H9 (cell line): ENCODE measurements around the gene PDZD7. TPM values are rescaled to one million over a fixed set of nuclear protein-coding genes. Genes with fewer than 3 reads are reported as not detected.

Source experiments
- DNase-seq: peaks from one replicate; pipeline ENCODE4 v3.0.0-alpha.2; 2017
- H2AFZ ChIP-seq: one replicate; pipeline ENCODE4 v1.6.1; 2013; ENCODE audit warnings: mild to moderate bottlenecking, low read length, control low read depth, moderate library complexity
- H2AK5ac ChIP-seq: 2 replicates; pipeline ENCODE4 v1.6.1; 2013; ENCODE audit warnings: low read length, control low read depth, mixed read lengths; ENCODE audit not compliant: insufficient read length
- H2BK120ac ChIP-seq: one replicate; pipeline ENCODE4 v1.6.1; 2013; ENCODE audit warnings: low read depth, mild to moderate bottlenecking, low read length, control low read depth, inconsistent platforms; ENCODE audit not compliant: poor library complexity, severe bottlenecking
- H2BK12ac ChIP-seq: 2 replicates; pipeline ENCODE4 v1.6.1; 2013; ENCODE audit warnings: low read length, control low read depth, mixed read lengths, low read depth; ENCODE audit not compliant: insufficient read length
- H2BK15ac ChIP-seq: 2 replicates; pipeline ENCODE4 v1.6.1; 2013; ENCODE audit warnings: low read depth, low read length, control low read depth
- H2BK20ac ChIP-seq: one replicate; pipeline ENCODE4 v1.6.1; 2013; ENCODE audit warnings: low read depth, mild to moderate bottlenecking, low read length, control low read depth, inconsistent platforms; ENCODE audit not compliant: poor library complexity, severe bottlenecking
- H2BK5ac ChIP-seq: 2 replicates; pipeline ENCODE4 v1.6.1; 2013; ENCODE audit warnings: low read length, control low read depth, mixed read lengths; ENCODE audit not compliant: insufficient read length
- H3K14ac ChIP-seq: 2 replicates; pipeline ENCODE4 v1.6.1; 2013; ENCODE audit warnings: low read length, control low read depth; ENCODE audit not compliant: insufficient read depth
- H3K18ac ChIP-seq: 2 replicates; pipeline ENCODE4 v1.6.1; 2013; ENCODE audit warnings: low read depth, mild to moderate bottlenecking, mixed read lengths, low read length, control low read depth; ENCODE audit not compliant: insufficient read length
- H3K23ac ChIP-seq: 2 replicates; pipeline ENCODE4 v1.6.1; 2013; ENCODE audit warnings: low read length, control low read depth, mixed read lengths, low read depth; ENCODE audit not compliant: insufficient read length
- H3K23me2 ChIP-seq: 2 replicates; pipeline ENCODE4 v1.6.1; 2013; ENCODE audit warnings: low read depth, mild to moderate bottlenecking, mixed read lengths, low read length, control low read depth; ENCODE audit not compliant: insufficient read length, poor library complexity, severe bottlenecking
- H3K27ac ChIP-seq: 2 replicates; pipeline ENCODE4 v1.5.1; 2013; ENCODE audit warnings: low read length, control low read depth, mixed read lengths, low read depth; ENCODE audit not compliant: insufficient read length
- H3K27me3 ChIP-seq: 2 replicates; pipeline ENCODE4 v1.6.1; 2013; ENCODE audit warnings: low read length, control low read depth, inconsistent platforms; ENCODE audit not compliant: insufficient read depth
- H3K4ac ChIP-seq: 2 replicates; pipeline ENCODE4 v1.6.1; 2013; ENCODE audit warnings: low read depth, mild to moderate bottlenecking, control low read depth, inconsistent platforms, low read length, moderate library complexity
- H3K4me1 ChIP-seq: 2 replicates; pipeline ENCODE4 v1.6.1; 2013; ENCODE audit warnings: low read length, control low read depth, inconsistent platforms; ENCODE audit not compliant: insufficient read depth
- H3K4me2 ChIP-seq: 2 replicates; pipeline ENCODE4 v1.6.1; 2013; ENCODE audit warnings: low read length, control low read depth, mixed read lengths; ENCODE audit not compliant: insufficient read length, insufficient read depth
- H3K56ac ChIP-seq: 2 replicates; pipeline ENCODE4 v1.6.1; 2013; ENCODE audit warnings: low read depth, mild to moderate bottlenecking, mixed read lengths, low read length, control low read depth; ENCODE audit not compliant: insufficient read length
- H3K79me1 ChIP-seq: 2 replicates; pipeline ENCODE4 v1.6.1; 2013; ENCODE audit warnings: low read depth, mild to moderate bottlenecking, moderate library complexity, low read length, control low read depth, inconsistent platforms; ENCODE audit not compliant: insufficient read depth, poor library complexity, severe bottlenecking
- H3K79me2 ChIP-seq: 2 replicates; pipeline ENCODE4 v1.6.1; 2013; ENCODE audit warnings: low read length, control low read depth, inconsistent platforms; ENCODE audit not compliant: insufficient read depth
- H3K9ac ChIP-seq: 2 replicates; pipeline ENCODE4 v1.6.1; 2013; ENCODE audit warnings: low read length, control low read depth, mixed read lengths; ENCODE audit not compliant: insufficient read length; ENCODE audit errors: extremely low read depth
- H3K9me3 ChIP-seq: one replicate; pipeline ENCODE4 v1.6.1; 2013; ENCODE audit warnings: low read depth, low read length, inconsistent platforms; ENCODE audit not compliant: control insufficient read depth
- H3T11ph ChIP-seq: one replicate; pipeline ENCODE4 v1.6.1; 2013; ENCODE audit warnings: mild to moderate bottlenecking, low read length, control low read depth, inconsistent platforms
- H4K20me1 ChIP-seq: one replicate; pipeline ENCODE4 v1.6.1; 2013; ENCODE audit not compliant: control insufficient read depth, insufficient read length, insufficient read depth
- H4K5ac ChIP-seq: 2 replicates; pipeline ENCODE4 v1.6.1; 2013; ENCODE audit warnings: low read depth, mild to moderate bottlenecking, mixed read lengths, low read length, control low read depth; ENCODE audit not compliant: insufficient read length
- H4K8ac ChIP-seq: replicated peaks from 2 replicates; pipeline ENCODE4 v1.6.1; 2013; ENCODE audit warnings: low read length, control low read depth, mixed read lengths, low read depth; ENCODE audit not compliant: insufficient read length
- H4K91ac ChIP-seq: 2 replicates; pipeline ENCODE4 v1.6.1; 2013; ENCODE audit warnings: low read depth, mild to moderate bottlenecking, moderate library complexity, mixed read lengths, low read length, control low read depth; ENCODE audit not compliant: insufficient read length
- H3K27ac Mint-ChIP-seq, 3 experiments: 2 replicates in 2 of 3; 3 replicates in 1 of 3; pipeline ENCODE4 v1.8.0; 2020 to 2021; ENCODE audit warnings: mixed read lengths in 3 of 3, mild to moderate bottlenecking in 1 of 3, moderate library complexity in 1 of 3
- H3K27me3 Mint-ChIP-seq: 2 replicates; pipeline ENCODE4 v1.8.0; 2021; ENCODE audit warnings: low read depth, mild to moderate bottlenecking, moderate library complexity, mixed read lengths
- H3K36me3 Mint-ChIP-seq, 3 experiments: 2 replicates in 2 of 3; 3 replicates in 1 of 3; pipeline ENCODE4 v1.8.0; 2020 to 2021; ENCODE audit warnings: low read depth in 3 of 3, mixed read lengths in 3 of 3; ENCODE audit not compliant: insufficient read depth in 1 of 3
- H3K4me1 Mint-ChIP-seq, 2 experiments: 2 replicates each; pipeline ENCODE4 v1.8.0; 2020; ENCODE audit warnings: mixed read lengths in 2 of 2
- H3K4me3 Mint-ChIP-seq, 2 experiments: 2 replicates in 1 of 2; 3 replicates in 1 of 2; pipeline ENCODE4 v1.8.0; 2020 to 2021; ENCODE audit warnings: mild to moderate bottlenecking in 2 of 2, mixed read lengths in 2 of 2, moderate library complexity in 1 of 2
- H3K9me3 Mint-ChIP-seq, 2 experiments: 2 replicates in 1 of 2; 3 replicates in 1 of 2; pipeline ENCODE4 v1.8.0; 2020; ENCODE audit warnings: mild to moderate bottlenecking in 2 of 2, mixed read lengths in 2 of 2, moderate library complexity in 1 of 2
- WGBS: extraction: QIAGEN DNeasy Blood & Tissue Kit; methylation state at CpG from one replicate; pipeline ENCODE4 v1.1.7; 2013; ENCODE audit warnings: missing lambda C conversion rate, low lambda C conversion rate, mixed read lengths; ENCODE audit not compliant: insufficient read length; ENCODE audit errors: extremely low coverage; 5-methylcytosine and 5-hydroxymethylcytosine counted together
- total RNA-seq: library from RNA; stranded (reverse); gene quantifications from 2 replicates; pipeline ENCODE4 v1.2.1, GENCODE V29; 2021
- TF ChIP-seq, protein P1 (sequence below): fragments of 200-600 bp; sonication (generic); conservative IDR thresholded peaks from 3 replicates; pipeline ENCODE4 v1.8.0; 2021; ENCODE audit warnings: antibody characterized with exemption, mild to moderate bottlenecking

PDZD7 gene
- total RNA-seq, 1 experiment from 2014 or later: 2.0 TPM

- H3K4me3 Mint-ChIP-seq: peak overlapping the region; percentile 96 to 98; a peak in 3 of 5 replicates
- H3K27ac Mint-ChIP-seq: no peak overlapping the region
- Histone ChIP-seq H2BK120ac (no peak overlapping the region), H3T11ph (no peak overlapping the region), H3K79me1 (peaks cover 14% of the 10 kb centered on the region), H3K14ac (no peak overlapping the region), H3K27me3 (no peaks in the 10 kb centered on the region), H3K56ac (no peak overlapping the region), H3K9me3 (no peaks in the 10 kb centered on the region), H3K23me2 (peaks cover 8% of the 10 kb centered on the region), H2BK20ac (no peak overlapping the region), H4K8ac (no peak overlapping the region), H2AFZ (no peak overlapping the region), H4K91ac (no peak overlapping the region), H3K9ac (no peak overlapping the region), H4K5ac (no peak overlapping the region), H3K4ac (no peak overlapping the region), H3K79me2 (peaks cover 15% of the 10 kb centered on the region; the same call in 1 of the 2 replicates), H2BK12ac (no peak overlapping the region), H2BK5ac (no peak overlapping the region), H2BK15ac (no peak overlapping the region), H3K23ac (no peak overlapping the region), H3K4me1 (no peaks in the 10 kb centered on the region; the same call in 1 of the 2 replicates), H3K18ac (no peak overlapping the region), H4K20me1 (no peaks in the 10 kb centered on the region), H3K27ac (no peak overlapping the region), H2AK5ac (no peak overlapping the region), H3K4me2 (no peak overlapping the region)
- H3K9me3 Mint-ChIP-seq: peaks cover 0 to 2% of the 10 kb centered on the region in 2 experiments; a peak in 3 of 5 replicates
- TF ChIP-seq, protein P1, sequence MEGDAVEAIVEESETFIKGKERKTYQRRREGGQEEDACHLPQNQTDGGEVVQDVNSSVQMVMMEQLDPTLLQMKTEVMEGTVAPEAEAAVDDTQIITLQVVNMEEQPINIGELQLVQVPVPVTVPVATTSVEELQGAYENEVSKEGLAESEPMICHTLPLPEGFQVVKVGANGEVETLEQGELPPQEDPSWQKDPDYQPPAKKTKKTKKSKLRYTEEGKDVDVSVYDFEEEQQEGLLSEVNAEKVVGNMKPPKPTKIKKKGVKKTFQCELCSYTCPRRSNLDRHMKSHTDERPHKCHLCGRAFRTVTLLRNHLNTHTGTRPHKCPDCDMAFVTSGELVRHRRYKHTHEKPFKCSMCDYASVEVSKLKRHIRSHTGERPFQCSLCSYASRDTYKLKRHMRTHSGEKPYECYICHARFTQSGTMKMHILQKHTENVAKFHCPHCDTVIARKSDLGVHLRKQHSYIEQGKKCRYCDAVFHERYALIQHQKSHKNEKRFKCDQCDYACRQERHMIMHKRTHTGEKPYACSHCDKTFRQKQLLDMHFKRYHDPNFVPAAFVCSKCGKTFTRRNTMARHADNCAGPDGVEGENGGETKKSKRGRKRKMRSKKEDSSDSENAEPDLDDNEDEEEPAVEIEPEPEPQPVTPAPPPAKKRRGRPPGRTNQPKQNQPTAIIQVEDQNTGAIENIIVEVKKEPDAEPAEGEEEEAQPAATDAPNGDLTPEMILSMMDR: no peak
- H3K36me3 Mint-ChIP-seq: peaks cover 16 to 40% (median 36%) of the 10 kb centered on the region in 3 experiments; a peak in 6 of 7 replicates
- no CpG with 5 or more reads among the region's 5 CpGs for WGBS
- no peak for DNase-seq
- no peaks in the 10 kb centered on the region for H3K27me3 Mint-ChIP-seq
- peaks cover 9 to 16% of the 10 kb centered on the region in 2 experiments for H3K4me1 Mint-ChIP-seq
These were observed 45.6 kb downstream of the PDZD7 start for GRCh38 chr10:100985336-100985735.
